IPS-NIHi7 (cell line): Measurements from ENCODE around the gene SYNE4.

Source experiments
- DNase-seq: peaks from one replicate; pipeline ENCODE4 v3.0.0; 2012; ENCODE audit warnings: mixed read lengths; ENCODE audit errors: extremely low spot score

Gene SYNE4

GRCh38 chr19:35955881-35956634, 52.6 kb downstream of the SYNE4 start:
- DNase-seq, result no peak
